Measurements from ENCODE around the gene PRKRIP1.

GRCh38 chr7:102400360-102400759, 4.2 kb downstream of the PRKRIP1 start:
- TF ChIP-seq CTCF (IDR thresholded peaks at IDR 0.05; ENCODE audit: insufficient read depth, low read length, poor library complexity, severe bottlenecking) (no peak), EZH2phosphoT487 (conservative IDR thresholded peaks at IDR 0.05; ENCODE audit: low read length) (no peak)

All from SU-DHL-6 (cell line).